ENCODE measurements around the gene ASH1L. TPM values are rescaled to one million over a fixed set of nuclear protein-coding genes. Genes with fewer than 3 reads are reported as not detected.

The ASH1L gene
- total and polyA plus RNA-seq, 2 experiments from 2014 or later, result 14.5 to 30.6 TPM

DNA sequence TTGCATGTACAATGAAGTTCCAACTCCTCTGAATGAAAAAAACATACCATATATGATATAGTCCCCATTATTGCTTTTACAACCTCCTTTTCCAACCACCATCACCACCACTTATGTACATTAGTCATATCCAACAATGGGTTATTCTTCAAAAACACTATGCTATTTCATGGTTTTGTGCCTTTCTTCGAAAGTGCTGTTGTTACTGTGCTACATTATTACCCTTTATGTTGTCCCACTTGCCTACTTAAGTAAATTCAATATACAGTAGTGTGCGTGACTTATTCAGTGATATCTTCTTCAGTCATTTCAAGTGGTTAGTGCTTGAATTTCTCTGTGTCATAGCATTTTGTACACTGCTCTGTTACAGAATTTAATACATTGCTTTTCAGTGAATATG is 105.3 kb downstream of the ASH1L start:
- DNase-seq (ENCODE audit: low spot score), result no peak
- H3K4me3 ChIP-seq, result no peak overlapping the region
- H3K9me3 ChIP-seq (ENCODE audit: low read depth), result no peaks in the 10 kb centered on the region
- no peak overlapping the region for H3K27ac ChIP-seq
- H3K4me2 ChIP-seq, result no peak overlapping the region
- H4K20me1 ChIP-seq (ENCODE audit: insufficient read depth, poor library complexity, severe bottlenecking), result no peaks in the 10 kb centered on the region
- TF ChIP-seq EZH2 (IDR thresholded peaks at IDR 0.05; ENCODE audit: borderline replicate concordance) (no peak), EZH2phosphoT487 (IDR thresholded peaks at IDR 0.05; ENCODE audit: low read depth, severe bottlenecking, unreplicated experiment) (no peak), CTCF (IDR thresholded peaks at IDR 0.05; ENCODE audit: poor library complexity) (no peak)
- H3K36me3 ChIP-seq (replicated peaks; ENCODE audit: insufficient read depth, low read depth), result no peaks in the 10 kb centered on the region
- no peaks in the 10 kb centered on the region for H3K27me3 ChIP-seq
- H3K4me1 ChIP-seq (ENCODE audit: insufficient read depth), result peaks cover 12% of the 10 kb centered on the region
- 99% methylated on average over 2 of the region's 2 CpGs for WGBS (ENCODE audit: low lambda C conversion rate, missing lambda C conversion rate)
- H2AFZ ChIP-seq, result no peak overlapping the region
- H3K79me2 ChIP-seq, result peaks cover 10% of the 10 kb centered on the region
- H3K9me2 ChIP-seq (replicated peaks; ENCODE audit: insufficient read depth), result no peaks in the 10 kb centered on the region

GRCh38 chr1:155455588-155456195 is 106.9 kb downstream of the ASH1L start:
- Histone ChIP-seq H3K27me3 (no peaks in the 10 kb centered on the region), H4K20me1 (ENCODE audit: insufficient read depth, poor library complexity, severe bottlenecking) (no peaks in the 10 kb centered on the region), H3K4me1 (ENCODE audit: insufficient read depth) (peaks cover 12% of the 10 kb centered on the region), H3K36me3 (replicated peaks; ENCODE audit: insufficient read depth, low read depth) (no peaks in the 10 kb centered on the region), H2AFZ (no peak overlapping the region), H3K9me2 (replicated peaks; ENCODE audit: insufficient read depth) (no peaks in the 10 kb centered on the region), H3K27ac (no peak overlapping the region), H3K79me2 (peaks cover 3% of the 10 kb centered on the region), H3K4me3 (no peak overlapping the region), H3K9me3 (ENCODE audit: low read depth) (no peaks in the 10 kb centered on the region), H3K4me2 (no peak overlapping the region)
- TF ChIP-seq CTCF (IDR thresholded peaks at IDR 0.05; ENCODE audit: poor library complexity), result no peak
- no peak for TF ChIP-seq EZH2phosphoT487 (IDR thresholded peaks at IDR 0.05; ENCODE audit: low read depth, severe bottlenecking, unreplicated experiment)
- no peak for TF ChIP-seq EZH2 (IDR thresholded peaks at IDR 0.05; ENCODE audit: borderline replicate concordance)
- WGBS (ENCODE audit: low lambda C conversion rate, missing lambda C conversion rate), result 65% methylated on average over 1 of the region's 1 CpG
- DNase-seq (ENCODE audit: low spot score), result no peak

GRCh38 chr1:155454096-155454495 is 108.5 kb downstream of the ASH1L start:
- Histone ChIP-seq H3K4me1 (ENCODE audit: insufficient read depth) (peaks cover 12% of the 10 kb centered on the region), H3K27me3 (no peaks in the 10 kb centered on the region), H2AFZ (no peak overlapping the region), H4K20me1 (ENCODE audit: insufficient read depth, poor library complexity, severe bottlenecking) (no peaks in the 10 kb centered on the region), H3K36me3 (replicated peaks; ENCODE audit: insufficient read depth, low read depth) (peaks cover 6% of the 10 kb centered on the region), H3K4me2 (no peak overlapping the region), H3K27ac (peak overlapping the region; percentile 29), H3K9me2 (replicated peaks; ENCODE audit: insufficient read depth) (no peaks in the 10 kb centered on the region), H3K79me2 (peaks cover 2% of the 10 kb centered on the region), H3K9me3 (ENCODE audit: low read depth) (no peaks in the 10 kb centered on the region), H3K4me3 (no peak overlapping the region)
- peak; percentile 12 for DNase-seq (ENCODE audit: low spot score)
- TF ChIP-seq EZH2phosphoT487 (IDR thresholded peaks at IDR 0.05; ENCODE audit: low read depth, severe bottlenecking, unreplicated experiment), result no peak
- TF ChIP-seq CTCF (IDR thresholded peaks at IDR 0.05; ENCODE audit: poor library complexity), result no peak
- TF ChIP-seq EZH2 (IDR thresholded peaks at IDR 0.05; ENCODE audit: borderline replicate concordance), result no peak
- 64% methylated on average over 1 of the region's 1 CpG for WGBS (ENCODE audit: low lambda C conversion rate, missing lambda C conversion rate)

Data from hepatocyte (in vitro differentiated cells).